GM10266 (cell line): ENCODE results near the gene ASGR2.

Experiments used
- DNase-seq: peaks from one replicate; pipeline ENCODE4 v3.0.0; 2012; ENCODE audit errors: extremely low spot score
- TF ChIP-seq, protein P1 (sequence below): IDR thresholded peaks from 2 replicates; pipeline ENCODE4 v1.5.1; 2012; ENCODE audit warnings: mild to moderate bottlenecking, low read depth; ENCODE audit not compliant: control insufficient read depth, insufficient read depth; ENCODE audit errors: missing control alignments

ASGR2 gene

GRCh38 chr17:7080456-7081041 is 34.1 kb downstream of the ASGR2 start:
- no peak for DNase-seq
- TF ChIP-seq, protein P1, sequence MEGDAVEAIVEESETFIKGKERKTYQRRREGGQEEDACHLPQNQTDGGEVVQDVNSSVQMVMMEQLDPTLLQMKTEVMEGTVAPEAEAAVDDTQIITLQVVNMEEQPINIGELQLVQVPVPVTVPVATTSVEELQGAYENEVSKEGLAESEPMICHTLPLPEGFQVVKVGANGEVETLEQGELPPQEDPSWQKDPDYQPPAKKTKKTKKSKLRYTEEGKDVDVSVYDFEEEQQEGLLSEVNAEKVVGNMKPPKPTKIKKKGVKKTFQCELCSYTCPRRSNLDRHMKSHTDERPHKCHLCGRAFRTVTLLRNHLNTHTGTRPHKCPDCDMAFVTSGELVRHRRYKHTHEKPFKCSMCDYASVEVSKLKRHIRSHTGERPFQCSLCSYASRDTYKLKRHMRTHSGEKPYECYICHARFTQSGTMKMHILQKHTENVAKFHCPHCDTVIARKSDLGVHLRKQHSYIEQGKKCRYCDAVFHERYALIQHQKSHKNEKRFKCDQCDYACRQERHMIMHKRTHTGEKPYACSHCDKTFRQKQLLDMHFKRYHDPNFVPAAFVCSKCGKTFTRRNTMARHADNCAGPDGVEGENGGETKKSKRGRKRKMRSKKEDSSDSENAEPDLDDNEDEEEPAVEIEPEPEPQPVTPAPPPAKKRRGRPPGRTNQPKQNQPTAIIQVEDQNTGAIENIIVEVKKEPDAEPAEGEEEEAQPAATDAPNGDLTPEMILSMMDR = no peak

DNA sequence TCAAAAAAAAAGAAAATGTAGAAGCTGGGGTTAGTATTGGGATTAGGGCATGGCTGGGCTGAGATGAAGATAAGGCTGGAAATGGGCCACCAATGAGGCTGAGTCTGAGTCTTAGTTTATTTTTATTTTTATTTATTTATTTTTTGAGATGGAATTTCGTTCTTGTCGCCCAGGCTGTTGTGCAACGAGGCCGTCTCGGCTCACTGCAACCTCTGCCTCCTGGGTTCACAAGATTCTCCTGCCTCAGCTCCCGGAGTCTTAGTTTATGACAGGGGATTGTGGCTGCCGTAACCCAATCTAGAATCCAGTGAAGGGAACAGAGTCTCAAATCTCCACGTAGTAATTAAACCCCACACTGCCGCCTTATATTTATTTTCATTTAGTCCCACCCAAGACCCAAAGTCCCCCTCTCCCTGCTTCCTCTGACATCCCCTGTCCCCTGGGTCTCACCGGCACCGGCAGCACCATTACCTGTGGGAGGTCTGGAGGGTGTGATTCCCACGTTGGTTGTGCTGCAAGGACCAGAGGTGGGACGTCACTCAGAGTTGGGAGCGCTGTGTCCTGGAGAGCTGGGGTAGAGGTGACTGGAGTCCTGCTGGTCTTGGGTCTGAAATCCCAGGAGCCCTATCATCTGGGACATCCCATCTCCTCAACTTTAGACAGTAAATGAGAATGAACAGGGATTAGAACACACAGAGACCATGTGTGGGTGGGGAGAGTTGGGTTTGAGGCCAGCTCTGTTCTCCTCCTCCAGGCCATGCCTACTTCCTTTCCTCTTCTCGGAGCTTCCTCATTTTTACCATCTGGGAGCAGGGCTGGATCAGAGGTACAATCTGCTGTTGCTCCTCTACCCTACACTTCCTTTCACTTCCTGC is 34.8 kb downstream of the ASGR2 start, which contains the start of gene CLEC10A:
Gene CLEC10A, minus strand, starts transcription at position 671 of the 875 bp plus-strand sequence. CDS start 1,439 bp downstream, outside the sequence.
- TF ChIP-seq, protein P1 = no peak
- DNase-seq = no peak

GRCh38 chr17:7078711-7079110 is 35.9 kb downstream of the ASGR2 start:
- DNase-seq = no peak
- TF ChIP-seq, protein P1 = no peak

- TF ChIP-seq, protein P1 = no peak
Observed at GRCh38 chr17:7077911-7078546, 36.6 kb downstream of the ASGR2 start.

DNA sequence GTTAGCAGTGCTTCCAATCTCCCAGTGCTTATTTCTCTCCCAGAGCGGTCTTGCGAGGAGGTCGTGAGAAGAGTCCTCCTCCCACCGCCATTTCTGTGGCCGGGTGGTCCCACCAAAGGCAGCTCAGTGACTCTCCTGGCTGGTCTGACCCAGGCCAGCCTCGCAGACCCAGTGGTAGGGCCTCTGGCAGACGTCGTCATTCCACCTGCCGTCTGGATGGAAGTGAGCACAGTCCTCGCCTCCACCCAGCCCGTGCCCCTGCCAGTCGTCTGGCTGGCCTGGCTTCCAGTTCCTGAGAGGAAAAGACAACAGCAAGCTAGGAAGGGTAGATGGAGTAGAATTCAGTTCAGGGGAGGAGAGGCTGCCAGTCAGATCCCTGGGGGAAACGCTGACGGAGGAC is 39.7 kb downstream of the ASGR2 start:
- no peak for DNase-seq
- TF ChIP-seq, protein P1 = no peak

More at GRCh38 chr17:7077911-7078546, 36.6 kb downstream of the ASGR2 start:
- DNase-seq = no peak

GRCh38 chr17:7072406-7072805 is 42.2 kb downstream of the ASGR2 start:
- DNase-seq = no peak
- TF ChIP-seq, protein P1 = no peak
